Raji (cell line): Measurements from ENCODE around the gene A2ML1.

ENCODE experiments used
- POLR2A ChIP-seq: IDR thresholded peaks from 2 replicates; pipeline ENCODE4 v1.6.1; 2011; ENCODE audit warnings: low read depth, low read length, control low read depth; ENCODE audit not compliant: insufficient read depth

A2ML1 gene

DNA sequence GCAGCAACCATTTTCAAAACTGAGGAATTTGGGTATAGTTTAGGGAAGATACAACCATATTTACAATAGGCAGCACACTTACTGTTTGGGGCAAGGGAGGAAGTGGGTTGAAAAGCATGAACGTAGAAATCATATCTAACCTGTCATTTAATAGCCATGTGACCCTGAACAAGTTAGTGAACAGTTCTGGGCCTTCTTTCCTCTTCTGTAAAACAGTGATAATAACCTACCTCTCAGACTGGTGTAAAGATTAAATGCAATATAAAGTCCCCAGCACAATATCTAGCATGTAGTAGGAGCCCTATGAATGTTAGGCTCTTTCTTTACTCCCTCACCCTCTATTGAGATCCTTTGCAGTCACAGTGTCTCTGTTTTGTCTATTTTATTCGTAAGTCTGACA lies 33.5 kb downstream of the A2ML1 start:
- TF ChIP-seq POLR2A, result no peak

- no peak for TF ChIP-seq POLR2A
These were observed 37.9 kb downstream of the A2ML1 start for GRCh38 chr12:8860165-8860961.

DNA sequence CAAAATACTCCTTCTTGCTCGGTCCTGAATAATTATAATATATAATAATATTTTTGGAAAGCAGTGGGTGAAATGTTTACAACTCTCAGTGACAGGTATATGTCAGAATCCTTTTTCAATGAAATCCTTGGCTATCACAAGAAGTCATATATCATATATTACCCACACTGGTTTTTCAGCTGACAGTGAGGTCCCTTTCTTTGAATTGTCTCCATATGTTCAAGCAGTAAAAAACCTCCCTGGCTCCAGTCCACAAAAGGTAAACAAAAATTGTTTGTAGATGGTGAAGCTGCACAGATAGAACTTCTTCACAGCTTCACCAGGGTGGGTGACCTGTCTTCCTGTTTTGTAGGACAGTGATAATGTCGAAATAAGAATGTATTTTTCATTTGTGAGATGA lies 44.0 kb downstream of the A2ML1 start:
- no peak for TF ChIP-seq POLR2A

DNA sequence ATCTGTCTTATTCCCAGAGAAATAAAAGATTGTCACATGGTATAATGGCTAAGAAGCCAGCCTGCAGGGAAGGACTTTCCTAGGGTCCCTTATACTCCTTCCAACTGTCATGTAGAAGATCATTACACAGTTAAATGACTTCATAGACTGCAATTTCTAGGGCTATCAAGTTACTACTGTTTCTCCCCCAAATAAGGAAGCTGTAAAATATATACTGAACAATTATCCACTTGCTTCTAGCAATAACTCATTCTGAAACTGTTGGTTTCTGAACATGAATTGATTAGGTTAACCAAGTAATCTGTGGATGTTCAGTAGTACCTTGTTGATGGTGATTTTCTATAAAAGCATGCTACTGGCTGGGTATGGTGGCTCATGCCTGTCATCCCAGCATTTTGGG lies 44.6 kb downstream of the A2ML1 start:
- no peak for TF ChIP-seq POLR2A

- TF ChIP-seq POLR2A, result no peak
These were observed 45.4 kb downstream of the A2ML1 start for GRCh38 chr12:8867786-8868185.

GRCh38 chr12:8870586-8870985 lies 48.2 kb downstream of the A2ML1 start:
- TF ChIP-seq POLR2A, result no peak

- no peak for TF ChIP-seq POLR2A
These were observed 48.6 kb downstream of the A2ML1 start for GRCh38 chr12:8871068-8871467.

GRCh38 chr12:8876887-8877286 lies 54.5 kb downstream of the A2ML1 start:
- no peak for TF ChIP-seq POLR2A

- TF ChIP-seq POLR2A, result no peak
These were observed 64.3 kb downstream of the A2ML1 start for GRCh38 chr12:8886502-8887284.

DNA sequence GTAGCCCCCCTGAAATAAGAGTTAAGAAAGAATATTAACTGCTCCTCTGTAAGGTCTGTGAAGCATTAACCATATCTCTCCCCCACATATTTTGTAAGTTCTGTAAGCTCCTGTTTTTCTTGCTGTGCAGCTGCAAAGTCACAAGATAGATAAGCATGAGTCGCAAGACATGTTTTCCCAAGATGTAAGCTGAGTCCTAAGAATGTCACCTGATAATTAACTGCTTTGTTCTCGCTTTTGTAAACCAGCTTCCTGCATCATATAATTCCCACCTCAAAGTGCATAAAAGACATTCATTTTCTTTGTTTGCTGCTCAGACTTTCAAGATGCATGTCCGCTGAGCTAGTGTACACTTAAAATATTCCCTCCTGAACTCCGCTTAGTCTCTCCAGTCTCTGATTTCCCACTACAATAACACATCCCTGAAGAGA lies 64.9 kb downstream of the A2ML1 start:
- TF ChIP-seq POLR2A, result no peak

DNA sequence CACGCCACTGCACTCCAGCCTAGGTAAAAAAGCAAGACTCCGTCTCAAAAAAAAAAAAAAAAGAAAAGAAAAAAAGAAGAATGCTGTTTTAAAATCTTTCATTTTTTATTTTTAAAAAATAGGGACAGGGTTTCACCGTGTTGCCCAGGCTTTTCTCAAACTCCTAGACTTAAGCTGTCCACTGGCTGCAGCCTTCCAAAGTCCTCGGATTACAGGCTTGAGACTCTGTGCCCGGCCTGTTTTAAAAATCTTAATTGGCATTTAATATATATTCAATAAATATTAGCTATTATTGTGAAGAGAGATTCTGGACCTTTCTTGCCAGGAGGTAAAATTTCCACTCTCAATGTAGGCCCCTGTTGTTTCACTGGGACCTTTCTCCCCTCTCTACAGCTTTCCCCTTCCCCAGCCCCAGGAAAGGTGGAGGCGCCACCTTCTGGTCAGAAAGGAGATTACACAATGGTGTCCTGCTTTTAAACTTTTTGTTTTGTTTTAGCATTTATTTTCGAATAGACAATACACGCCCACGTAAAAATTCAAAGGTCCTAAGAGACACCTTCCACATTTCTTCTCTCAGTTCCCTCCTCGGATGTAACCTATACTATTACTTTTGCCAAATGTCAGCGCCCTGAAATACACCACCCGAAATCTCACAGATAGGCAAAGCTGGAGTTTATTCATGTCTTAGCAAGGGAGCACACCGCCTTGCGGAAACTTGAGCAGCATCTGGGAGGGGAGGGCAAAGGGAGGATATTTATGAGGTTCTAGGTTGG lies 68.1 kb downstream of the A2ML1 start:
- no peak for TF ChIP-seq POLR2A

GRCh38 chr12:8891976-8892375 lies 69.6 kb downstream of the A2ML1 start:
- no peak for TF ChIP-seq POLR2A

DNA sequence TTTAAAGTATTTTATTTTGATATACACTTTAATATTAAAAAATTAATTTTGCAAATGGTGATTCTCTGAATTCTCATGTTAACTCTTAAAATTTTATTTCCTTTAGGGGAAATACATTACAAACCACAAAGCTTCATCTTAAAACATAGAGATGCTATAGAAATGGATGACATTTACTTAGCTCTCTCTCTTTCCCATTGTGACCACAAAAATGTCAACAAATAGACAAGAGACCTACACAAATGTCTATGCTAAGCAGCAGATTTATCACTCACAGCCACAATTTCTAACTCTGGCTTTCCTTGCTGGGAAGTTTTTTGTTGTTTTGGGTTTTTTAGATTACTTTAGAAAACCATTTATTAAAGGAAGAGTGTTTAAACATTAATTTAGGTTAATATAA lies 72.0 kb downstream of the A2ML1 start:
- TF ChIP-seq POLR2A, result no peak

DNA sequence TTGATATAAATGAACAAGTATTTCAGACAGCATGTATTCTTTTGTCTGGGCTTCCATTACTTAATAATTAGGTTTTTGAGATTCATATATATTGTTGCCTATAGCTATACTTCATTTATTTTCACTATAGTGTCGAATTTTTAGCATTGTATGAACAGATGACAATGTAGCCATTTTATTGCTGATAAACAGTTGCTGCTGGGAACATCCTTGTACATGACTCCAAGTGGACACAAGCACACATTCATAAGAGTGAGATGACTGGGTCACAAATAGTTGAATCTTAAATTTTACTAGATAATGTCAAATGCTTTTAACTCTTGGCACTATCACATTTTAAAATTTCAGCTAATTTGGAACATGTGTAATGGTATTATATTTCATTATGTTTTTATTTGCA lies 72.6 kb downstream of the A2ML1 start:
- no peak for TF ChIP-seq POLR2A

- no peak for TF ChIP-seq POLR2A
These were observed 74.7 kb downstream of the A2ML1 start for GRCh38 chr12:8897081-8897480.
